ENCODE data around the gene IMPACT. TPM values are rescaled to one million over a fixed set of nuclear protein-coding genes. Genes with fewer than 3 reads are reported as not detected.

The IMPACT gene
- total and polyA plus RNA-seq, 2 of the 4 experiments (the other 2 are of a cell fraction), result 11.8 to 13.8 TPM

DNA sequence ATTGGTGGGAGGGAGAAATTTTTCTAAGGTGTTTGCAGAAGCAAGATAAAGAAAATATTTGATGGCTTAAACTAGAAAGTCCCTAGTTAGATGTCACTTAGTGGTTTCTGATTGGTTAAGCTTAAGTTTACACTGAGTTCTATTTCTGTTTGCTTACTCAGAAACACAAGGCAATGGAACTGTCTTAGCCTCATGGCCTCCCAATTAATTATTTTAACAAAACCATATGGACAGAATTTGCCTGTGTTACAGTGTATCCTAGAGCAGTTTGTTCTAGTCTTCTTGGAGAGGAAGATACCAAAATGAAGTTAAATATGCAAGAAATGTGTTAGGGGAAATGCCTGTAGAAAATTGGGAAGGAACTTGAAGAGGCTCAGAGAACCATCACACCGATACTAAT is 4.6 kb upstream of the IMPACT start:
- H3K9me1 ChIP-seq (ENCODE audit: insufficient read depth, low read length), result no peaks in the 10 kb centered on the region

More for the DNA sequence above, 4.6 kb upstream of the IMPACT start:
- DNase-seq (no peak), ATAC-seq (ENCODE audit: low read depth) (no peak)
- Histone ChIP-seq H3K4ac (ENCODE audit: low read depth, low read length) (no peak overlapping the region), H3K4me3 (ENCODE audit: insufficient read depth, low read depth, low read length) (no peak overlapping the region), H2AK5ac (ENCODE audit: low read depth, low read length) (no peak overlapping the region), H3K56ac (ENCODE audit: extremely low read depth, insufficient read depth, low read length) (no peak overlapping the region), H4K8ac (ENCODE audit: low read depth in 2 of 2, low read length in 2 of 2) (no peak overlapping the region), H3K79me1 (ENCODE audit: low read depth in 1 of 2, low read length in 2 of 2) (peaks cover under 1 to 6% of the 10 kb centered on the region in 2 experiments; a peak in 2 of 4 replicates), H3K23ac (ENCODE audit: low read depth, low read length) (no peak overlapping the region), H2AFZ (replicated peaks; ENCODE audit: low read length, poor library complexity) (no peak overlapping the region), H3K27ac (ENCODE audit: insufficient read depth, low read length) (no peak overlapping the region), H2AK9ac (replicated peaks; ENCODE audit: low read depth, low read length, poor library complexity) (no peak overlapping the region), H4K5ac (ENCODE audit: low read depth, low read length) (no peak overlapping the region), H4K91ac (ENCODE audit: insufficient read depth, low read depth, low read length) (no peak overlapping the region), H3K4me2 (ENCODE audit: low read depth, low read length) (no peak overlapping the region), H2BK5ac (ENCODE audit: low read depth, low read length, poor library complexity, severe bottlenecking) (no peak overlapping the region), H3K18ac (ENCODE audit: low read depth, low read length) (no peak overlapping the region), H3K14ac (replicated peaks; ENCODE audit: low read depth, low read length) (no peak overlapping the region), H3K9me3 (ENCODE audit: control insufficient read depth, insufficient read depth, low read length) (no peaks in the 10 kb centered on the region), H2BK15ac (ENCODE audit: low read depth, low read length) (no peak overlapping the region), H3K9ac (ENCODE audit: low read depth, low read length) (no peak overlapping the region), H2BK20ac (ENCODE audit: low read depth, low read length) (no peak overlapping the region), H3K27me3 (ENCODE audit: control insufficient read depth, insufficient read depth, low read length) (peaks cover 11% of the 10 kb centered on the region), H2BK120ac (ENCODE audit: low read depth, low read length) (no peak overlapping the region), H3K4me1 (ENCODE audit: control insufficient read depth, insufficient read depth, low read length) (no peaks in the 10 kb centered on the region; the same call in 1 of the 2 replicates), H3K36me3 (ENCODE audit: control insufficient read depth, insufficient read depth, low read length) (no peaks in the 10 kb centered on the region), H4K20me1 (ENCODE audit: insufficient read depth, low read length) (no peaks in the 10 kb centered on the region)
- WGBS, 2 experiments (ENCODE audit: extremely low coverage in 2 of 2, insufficient read length in 1 of 2), result 100% methylated on average over 1 of the region's 1 CpG; no CpG with 5 or more reads in 1 of the 2 experiments
- TF ChIP-seq SMC3 (IDR thresholded peaks at IDR 0.05; ENCODE audit: low read depth, low read length) (no peak), NFE2L2 (IDR thresholded peaks at IDR 0.05; ENCODE audit: low read depth, low read length) (no peak), FOS (IDR thresholded peaks at IDR 0.05; ENCODE audit: low read depth, low read length) (no peak), MAFK (IDR thresholded peaks at IDR 0.05; ENCODE audit: low read depth, low read length) (no peak), MXI1 (IDR thresholded peaks at IDR 0.05; ENCODE audit: borderline replicate concordance, low read depth, low read length) (no peak), BHLHE40 (IDR thresholded peaks at IDR 0.05; ENCODE audit: low read depth, low read length) (no peak), CEBPB (IDR thresholded peaks at IDR 0.05; ENCODE audit: low read depth, low read length) (no peak), CHD1 (IDR thresholded peaks at IDR 0.05; ENCODE audit: low read depth, low read length) (no peak), RCOR1 (IDR thresholded peaks at IDR 0.05; ENCODE audit: insufficient replicate concordance, low read length) (no peak), POLR2A (IDR thresholded peaks at IDR 0.05; ENCODE audit: low read depth, low read length) (no peak), RFX5 (IDR thresholded peaks at IDR 0.05; ENCODE audit: low read depth, low read length) (no peak), RAD21 (IDR thresholded peaks at IDR 0.05; ENCODE audit: low read length) (no peak), MAZ (IDR thresholded peaks at IDR 0.05; ENCODE audit: borderline replicate concordance, low read depth, low read length) (no peak)
- TF ChIP-seq, protein P1, sequence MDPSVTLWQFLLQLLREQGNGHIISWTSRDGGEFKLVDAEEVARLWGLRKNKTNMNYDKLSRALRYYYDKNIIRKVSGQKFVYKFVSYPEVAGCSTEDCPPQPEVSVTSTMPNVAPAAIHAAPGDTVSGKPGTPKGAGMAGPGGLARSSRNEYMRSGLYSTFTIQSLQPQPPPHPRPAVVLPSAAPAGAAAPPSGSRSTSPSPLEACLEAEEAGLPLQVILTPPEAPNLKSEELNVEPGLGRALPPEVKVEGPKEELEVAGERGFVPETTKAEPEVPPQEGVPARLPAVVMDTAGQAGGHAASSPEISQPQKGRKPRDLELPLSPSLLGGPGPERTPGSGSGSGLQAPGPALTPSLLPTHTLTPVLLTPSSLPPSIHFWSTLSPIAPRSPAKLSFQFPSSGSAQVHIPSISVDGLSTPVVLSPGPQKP (IDR thresholded peaks at IDR 0.05; ENCODE audit: borderline replicate concordance, low read depth, low read length), result no peak
- TF ChIP-seq, protein P2, sequence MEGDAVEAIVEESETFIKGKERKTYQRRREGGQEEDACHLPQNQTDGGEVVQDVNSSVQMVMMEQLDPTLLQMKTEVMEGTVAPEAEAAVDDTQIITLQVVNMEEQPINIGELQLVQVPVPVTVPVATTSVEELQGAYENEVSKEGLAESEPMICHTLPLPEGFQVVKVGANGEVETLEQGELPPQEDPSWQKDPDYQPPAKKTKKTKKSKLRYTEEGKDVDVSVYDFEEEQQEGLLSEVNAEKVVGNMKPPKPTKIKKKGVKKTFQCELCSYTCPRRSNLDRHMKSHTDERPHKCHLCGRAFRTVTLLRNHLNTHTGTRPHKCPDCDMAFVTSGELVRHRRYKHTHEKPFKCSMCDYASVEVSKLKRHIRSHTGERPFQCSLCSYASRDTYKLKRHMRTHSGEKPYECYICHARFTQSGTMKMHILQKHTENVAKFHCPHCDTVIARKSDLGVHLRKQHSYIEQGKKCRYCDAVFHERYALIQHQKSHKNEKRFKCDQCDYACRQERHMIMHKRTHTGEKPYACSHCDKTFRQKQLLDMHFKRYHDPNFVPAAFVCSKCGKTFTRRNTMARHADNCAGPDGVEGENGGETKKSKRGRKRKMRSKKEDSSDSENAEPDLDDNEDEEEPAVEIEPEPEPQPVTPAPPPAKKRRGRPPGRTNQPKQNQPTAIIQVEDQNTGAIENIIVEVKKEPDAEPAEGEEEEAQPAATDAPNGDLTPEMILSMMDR (conservative IDR thresholded peaks at IDR 0.05; ENCODE audit: low read depth, low read length), result no peak
- TF ChIP-seq, protein P3, sequence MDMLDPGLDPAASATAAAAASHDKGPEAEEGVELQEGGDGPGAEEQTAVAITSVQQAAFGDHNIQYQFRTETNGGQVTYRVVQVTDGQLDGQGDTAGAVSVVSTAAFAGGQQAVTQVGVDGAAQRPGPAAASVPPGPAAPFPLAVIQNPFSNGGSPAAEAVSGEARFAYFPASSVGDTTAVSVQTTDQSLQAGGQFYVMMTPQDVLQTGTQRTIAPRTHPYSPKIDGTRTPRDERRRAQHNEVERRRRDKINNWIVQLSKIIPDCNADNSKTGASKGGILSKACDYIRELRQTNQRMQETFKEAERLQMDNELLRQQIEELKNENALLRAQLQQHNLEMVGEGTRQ (IDR thresholded peaks at IDR 0.05; ENCODE audit: low read depth, low read length), result no peak
- CTCF ChIA-PET, result no interaction called here
- dilution Hi-C loops (cut with HindIII; ENCODE audit: low sequenced_read_pairs, unreplicated experiment) (no loop called here), in situ Hi-C loops (cut with MboI; ENCODE audit: low sequenced_read_pairs) (no loop called here), intact Hi-C loops (cut with micrococcal nuclease) (no loop called here)
- POLR2A ChIA-PET (ENCODE audit: unreplicated experiment), result no interaction called here
- BruUV-seq (replicated peaks), result no TSS peak
